Hematopoietic multipotent progenitor cell treated with erythropoietin and hydrocortisone succinate and interleukin-3 and kit ligand, for 8 days (in vitro differentiated cells): ENCODE data around the gene RNF112.
A peak's percentile ranks its signal among the peaks of the same experiment; 100 is the strongest.
"Not testable (repeated sequence)": the region's sequence is repeated elsewhere in the genome, so short reads cannot be mapped to it uniquely, and the experiment has no call there.

ENCODE experiments used
- DNase-seq: peaks from one replicate; pipeline ENCODE4 v3.0.0-alpha.2; 2015

RNF112 gene

DNA sequence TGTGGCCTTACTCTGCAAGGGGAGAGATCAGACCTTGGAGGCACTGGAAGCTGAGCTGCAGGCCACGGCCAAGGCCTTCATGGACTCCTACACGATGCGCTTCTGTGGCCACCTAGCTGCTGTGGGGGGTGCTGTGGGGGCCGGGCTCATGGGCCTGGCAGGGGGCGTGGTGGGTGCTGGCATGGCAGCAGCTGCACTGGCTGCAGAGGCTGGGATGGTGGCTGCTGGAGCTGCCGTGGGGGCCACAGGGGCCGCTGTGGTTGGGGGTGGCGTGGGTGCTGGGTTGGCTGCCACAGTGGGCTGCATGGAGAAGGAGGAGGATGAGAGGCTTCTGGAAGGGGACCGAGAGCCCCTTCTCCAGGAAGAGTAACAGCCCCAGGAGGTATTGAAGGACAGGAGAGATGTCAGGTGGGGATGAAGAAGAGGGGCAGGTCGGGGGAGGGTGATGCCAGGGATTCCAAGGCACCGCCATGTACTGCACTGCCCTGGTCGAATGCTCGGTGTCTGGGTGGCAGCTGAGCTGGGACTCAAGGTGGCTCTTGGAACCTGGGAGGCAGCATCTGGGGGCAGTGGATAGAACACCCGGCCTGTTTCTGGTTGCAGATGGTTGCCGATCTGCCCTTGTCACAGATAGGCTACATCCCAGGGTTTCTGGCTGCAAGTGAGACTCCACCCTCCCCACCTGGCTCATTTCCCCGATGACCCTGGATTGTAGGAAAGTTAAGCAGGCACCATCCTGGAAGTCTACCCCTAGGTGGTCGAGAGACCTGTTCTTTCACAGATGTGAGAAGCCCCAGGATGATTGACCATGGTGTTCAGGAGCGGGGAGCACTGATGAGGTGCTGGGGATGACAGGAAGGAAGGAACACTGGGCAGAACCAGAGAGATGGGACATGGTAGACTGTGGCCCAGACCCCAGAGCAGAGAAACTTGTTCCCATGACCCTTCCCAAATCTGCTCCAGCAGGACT, 5.1 kb downstream of the RNF112 start:
- DNase-seq: no peak

DNA sequence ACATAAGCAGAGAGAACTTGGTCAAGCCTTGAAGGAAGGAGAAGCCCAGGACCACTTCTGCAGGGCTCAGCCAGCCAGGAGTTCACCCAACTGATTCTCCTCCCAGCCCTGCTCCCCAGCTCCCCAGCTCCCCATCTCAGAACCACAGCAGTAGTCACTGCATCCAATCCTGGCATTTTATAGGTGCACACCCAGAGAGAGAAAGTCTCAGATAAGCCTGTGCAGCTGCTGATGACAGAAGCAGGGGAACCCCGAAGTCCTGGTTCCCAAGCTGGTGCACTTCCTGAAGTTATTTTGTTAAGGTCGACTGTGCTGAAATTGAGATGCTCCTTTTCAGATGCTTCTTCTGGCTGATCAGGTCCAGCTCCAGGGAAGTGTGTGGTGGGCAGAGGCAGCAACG, 6.6 kb downstream of the RNF112 start:
- no peak for DNase-seq

DNA sequence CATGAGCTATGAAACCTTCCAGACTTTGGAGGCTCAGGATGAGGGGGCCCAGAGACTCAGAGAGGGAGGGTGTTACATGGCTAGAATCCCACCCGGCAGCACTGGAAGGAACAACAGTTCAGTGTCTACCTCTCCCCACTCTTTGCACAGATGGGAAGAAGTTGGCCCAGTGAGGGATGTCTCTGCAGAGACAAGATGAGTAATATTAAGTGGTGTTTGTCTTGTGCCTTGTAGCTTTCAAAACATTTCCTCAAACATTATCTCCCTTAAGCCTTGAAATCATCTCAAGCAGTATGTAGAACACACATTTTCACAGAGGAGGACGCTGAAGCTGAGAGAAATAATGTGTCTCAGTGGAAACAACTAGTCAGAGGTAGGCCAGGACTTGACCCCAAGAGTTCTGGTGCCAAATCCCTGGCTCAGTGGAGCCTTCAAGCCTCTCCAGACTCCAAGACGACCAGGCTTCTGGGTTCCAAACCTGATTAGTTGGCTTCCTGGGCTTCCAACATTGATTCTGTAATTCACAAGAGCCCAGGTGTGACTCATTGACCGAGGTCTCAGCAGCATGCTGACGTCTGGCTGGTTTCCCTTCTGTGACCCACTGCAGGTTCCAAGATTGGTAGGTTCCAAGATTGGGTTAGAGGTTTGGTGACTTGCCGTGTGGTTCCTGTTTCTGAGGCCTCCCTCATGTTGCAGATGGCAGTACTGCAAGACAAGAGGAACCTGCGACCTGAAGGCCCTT, 7.4 kb downstream of the RNF112 start:
- DNase-seq: no peak

DNA sequence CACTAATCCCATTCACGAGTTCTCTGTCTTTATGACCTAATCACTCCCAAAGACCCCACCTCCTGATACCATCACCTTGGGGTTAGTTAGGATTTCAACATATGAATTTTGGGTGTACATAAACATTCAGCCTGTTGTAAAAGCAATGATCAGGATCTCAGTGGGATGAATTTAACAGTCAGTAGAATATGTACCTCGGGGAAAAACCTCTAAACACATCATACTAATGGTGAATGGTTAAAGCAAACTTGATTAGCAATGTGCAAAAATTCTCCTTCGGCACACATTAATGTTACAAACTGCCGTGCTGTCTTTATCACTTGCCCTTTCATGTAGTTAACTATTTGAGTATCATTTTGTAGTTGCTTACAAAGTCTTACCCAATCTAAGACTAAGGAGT, 10.2 kb downstream of the RNF112 start:
- DNase-seq: no peak

DNA sequence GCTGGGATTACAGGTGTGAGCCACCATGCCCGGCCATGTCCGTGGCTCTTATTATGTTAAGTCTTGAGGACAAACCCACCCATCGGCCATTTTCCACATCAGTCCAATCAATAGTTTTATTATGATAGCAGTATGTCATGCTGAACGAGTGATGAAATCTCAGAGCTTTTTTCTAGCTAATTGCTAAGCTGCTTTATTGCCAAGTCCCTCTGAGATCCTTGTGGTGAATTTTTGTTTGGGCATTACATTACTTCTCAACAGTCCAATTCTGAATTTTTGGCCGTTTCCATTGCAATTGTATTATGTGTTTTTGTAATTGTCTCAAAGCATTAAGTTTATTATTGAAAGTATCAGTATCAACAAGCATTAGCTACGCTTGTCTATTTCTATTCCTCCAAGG, 10.9 kb downstream of the RNF112 start:
- DNase-seq: no peak

DNA sequence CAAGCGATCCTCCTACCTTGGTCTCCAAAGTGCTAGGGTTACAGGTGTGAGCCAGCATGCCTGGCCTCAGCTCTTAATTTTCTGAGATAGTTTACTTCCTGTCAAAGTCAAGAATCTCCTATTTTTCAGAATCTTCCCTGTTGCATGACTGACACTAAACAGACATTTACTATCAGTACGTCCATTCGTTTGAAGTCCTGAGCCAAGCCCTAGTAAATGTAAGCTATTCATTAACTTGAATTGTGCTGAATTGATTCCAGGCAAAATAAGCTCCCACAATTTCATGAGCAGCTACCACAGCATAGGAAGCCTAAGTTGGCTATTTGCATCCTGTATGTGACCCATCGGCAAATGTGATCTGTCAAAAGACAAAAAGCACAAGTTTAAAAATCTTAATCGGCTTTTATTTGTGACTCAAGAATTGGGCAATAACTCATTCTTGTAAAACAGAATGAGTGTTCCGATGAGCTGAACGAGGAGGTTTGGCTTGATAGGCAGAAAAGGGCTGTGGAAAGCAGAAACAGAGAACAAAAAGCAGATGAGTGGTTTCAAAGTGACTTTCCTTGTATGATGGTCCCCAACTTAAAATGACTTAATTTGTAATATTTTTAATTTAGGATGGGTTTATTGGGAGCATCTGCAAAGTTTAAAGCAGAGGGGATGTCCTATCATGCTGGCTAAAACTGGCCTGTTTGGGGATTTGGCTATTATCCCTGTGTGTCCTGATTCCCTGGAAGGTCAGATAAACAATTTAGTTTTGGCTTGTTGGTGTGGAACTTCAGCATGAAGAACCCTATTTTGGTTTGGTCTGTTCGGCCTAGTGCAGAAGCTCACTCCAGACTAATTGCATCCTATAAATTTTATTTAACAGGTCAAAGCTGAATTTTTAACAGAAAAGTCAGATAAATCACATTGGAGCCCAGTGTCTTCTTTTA, 14.2 kb downstream of the RNF112 start:
- no peak for DNase-seq

DNA sequence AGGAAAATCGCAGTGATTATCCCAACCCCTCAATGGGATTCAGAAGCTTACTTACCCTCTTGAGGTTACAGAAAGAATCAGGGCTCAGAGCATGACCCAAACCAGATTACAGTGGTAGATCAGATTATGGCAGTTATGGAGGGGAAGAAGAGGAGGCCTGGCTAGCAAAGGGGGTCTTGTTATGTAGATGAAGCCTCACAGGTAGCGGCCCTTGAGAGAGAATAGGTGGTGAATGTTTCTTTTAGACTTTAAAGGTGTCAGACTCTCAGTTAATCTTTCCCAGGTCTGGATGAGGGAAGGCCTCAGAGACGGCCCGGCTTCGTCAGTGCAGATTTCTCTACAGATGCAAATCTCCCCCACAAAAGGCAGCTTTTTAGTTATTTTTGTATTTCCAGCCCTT, 15.6 kb downstream of the RNF112 start:
- DNase-seq: no peak

DNA sequence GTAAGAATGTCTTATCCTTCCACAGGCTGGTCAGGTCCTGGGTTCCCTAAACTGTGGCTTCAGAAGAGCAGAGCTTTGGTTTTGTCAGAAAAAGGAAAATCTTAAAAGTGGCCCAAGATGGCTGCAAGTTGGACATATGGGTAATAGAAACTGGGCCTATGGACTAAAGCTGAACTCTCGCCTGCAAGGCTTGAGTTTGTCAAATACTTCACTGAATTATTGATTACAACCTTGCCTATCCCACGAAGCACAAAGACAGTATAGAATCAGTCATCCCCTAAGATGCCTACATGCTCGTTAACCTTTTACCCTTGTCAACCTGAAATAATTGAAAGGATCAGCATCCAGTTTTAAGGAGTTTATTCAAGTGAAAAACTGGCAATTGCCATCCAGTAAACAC, 20.7 kb downstream of the RNF112 start:
- DNase-seq: no peak

DNA sequence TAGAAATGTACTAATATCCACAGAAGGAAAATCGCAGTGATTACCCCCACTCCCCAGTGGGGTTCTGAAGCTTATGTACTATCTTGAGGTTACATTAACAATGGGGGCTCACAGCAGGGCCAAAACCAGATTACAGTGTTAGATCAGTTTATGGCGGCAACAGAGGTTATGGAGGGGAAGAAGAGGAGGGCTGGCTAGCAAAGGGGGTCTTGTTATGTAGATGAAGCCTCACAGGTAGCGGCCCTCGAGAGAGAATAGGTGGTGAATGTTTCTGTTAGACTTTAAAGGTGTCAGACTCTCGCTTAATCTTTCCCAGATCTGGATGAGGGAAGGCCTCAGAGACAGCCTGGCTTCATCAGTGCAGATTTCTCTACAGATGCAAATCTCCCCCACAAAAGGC, 22.2 kb downstream of the RNF112 start:
- DNase-seq: no peak

DNA sequence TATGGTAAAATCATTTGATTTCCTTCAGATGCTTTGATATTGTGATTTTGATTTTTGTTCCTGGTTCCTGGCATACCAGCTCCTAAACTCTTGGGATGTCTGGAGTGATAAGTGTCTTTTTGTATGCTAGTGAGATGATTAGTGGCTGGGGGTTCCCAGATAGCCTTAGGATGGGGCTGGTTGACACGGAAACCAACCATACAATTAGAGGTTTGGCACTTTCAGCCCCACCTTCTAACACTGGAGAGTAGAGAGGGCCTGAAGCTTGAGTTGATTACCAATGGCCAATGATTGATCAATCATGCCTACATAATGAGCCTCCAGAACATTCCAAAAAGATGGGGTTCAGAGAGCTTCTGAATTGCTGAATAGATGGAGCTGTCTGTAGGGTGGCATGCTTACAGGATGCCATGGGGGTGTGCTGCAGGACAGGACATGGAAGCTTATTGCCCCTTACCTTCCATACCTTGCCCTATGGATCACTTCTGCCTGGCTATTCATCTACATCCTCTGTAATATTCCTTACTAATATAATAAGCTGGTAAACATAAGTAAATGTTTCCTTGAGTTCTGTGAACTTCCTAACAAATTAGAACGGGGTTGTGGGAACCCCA, 22.8 kb downstream of the RNF112 start:
- no peak for DNase-seq

DNA sequence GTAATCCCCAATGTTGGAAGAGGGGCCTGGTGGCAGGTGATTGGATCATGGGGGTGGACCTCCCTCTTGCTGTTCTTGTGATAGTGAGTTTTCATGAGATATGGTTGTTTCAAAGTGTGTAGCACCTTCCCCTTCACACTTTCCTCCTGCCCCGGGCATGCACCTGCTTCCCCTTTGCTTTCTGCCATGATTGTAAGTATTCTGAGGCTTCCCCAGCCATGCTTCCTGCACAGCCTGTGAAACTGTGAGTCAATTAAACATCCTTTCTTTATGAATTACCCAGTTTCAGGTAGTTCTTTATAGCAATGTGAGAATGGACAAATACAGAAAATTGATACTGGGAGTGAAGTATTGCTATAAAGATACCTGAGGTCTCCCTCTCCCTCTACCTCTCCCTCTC, 29.4 kb downstream of the RNF112 start:
- DNase-seq: no peak

DNA sequence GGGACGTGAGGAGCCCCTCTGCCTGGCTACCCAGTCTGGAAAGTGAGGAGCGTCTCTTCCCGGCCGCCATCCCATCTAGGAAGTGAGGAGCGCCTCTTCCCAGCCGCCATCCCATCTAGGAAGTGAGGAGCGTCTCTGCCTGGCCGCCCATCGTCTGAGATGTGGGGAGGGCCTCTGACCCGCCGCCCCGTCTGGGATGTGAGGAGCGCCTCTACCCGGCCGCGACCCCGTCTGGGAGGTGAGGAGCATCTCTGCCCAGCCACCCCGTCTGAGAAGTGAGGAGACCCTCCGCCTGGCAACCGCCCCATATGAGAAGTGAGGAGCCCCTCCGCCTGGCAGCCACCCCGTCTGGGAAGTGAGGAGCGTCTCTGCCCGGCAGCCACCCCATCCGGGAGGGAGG, 30.3 kb downstream of the RNF112 start:
- DNase-seq: not testable (repeated sequence)

DNA sequence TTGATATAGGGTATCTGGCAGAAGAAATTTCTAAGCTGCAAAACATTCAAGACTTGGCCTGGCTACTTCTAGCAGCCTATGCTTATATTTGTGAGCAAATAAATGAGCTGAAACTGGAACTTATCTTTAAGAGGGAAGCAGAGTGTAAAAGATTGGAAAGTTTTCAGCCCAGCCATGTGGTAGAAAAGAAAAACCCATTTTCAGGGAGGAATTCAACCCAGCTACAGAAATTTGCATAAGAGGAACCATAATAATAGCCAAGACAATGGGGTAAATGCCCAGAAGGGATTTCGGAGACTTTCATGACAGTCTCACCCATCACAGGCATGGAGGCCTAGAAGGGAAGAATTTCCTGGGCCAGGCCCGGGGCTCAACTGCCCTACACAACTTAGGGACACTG, 31.7 kb downstream of the RNF112 start:
- no peak for DNase-seq

DNA sequence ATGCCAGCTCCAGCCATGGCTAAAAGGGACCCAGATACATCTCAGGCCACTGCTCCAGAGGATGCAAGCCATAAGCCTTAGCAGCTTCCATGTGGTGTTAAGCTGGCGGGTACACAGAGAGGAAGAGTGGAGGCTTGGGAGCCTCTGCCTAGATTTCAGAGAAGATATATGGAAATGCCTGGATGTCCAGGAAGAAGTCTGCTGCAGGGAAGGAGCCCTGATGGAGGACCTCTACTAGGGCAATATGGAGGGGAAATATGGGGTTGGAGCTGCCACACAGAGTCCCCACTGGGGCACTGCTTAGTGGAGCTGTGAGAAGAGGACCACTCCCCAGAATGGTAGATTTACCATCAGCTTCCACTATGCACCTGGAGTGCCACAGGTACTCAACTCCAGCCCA, 32.1 kb downstream of the RNF112 start:
- no peak for DNase-seq

DNA sequence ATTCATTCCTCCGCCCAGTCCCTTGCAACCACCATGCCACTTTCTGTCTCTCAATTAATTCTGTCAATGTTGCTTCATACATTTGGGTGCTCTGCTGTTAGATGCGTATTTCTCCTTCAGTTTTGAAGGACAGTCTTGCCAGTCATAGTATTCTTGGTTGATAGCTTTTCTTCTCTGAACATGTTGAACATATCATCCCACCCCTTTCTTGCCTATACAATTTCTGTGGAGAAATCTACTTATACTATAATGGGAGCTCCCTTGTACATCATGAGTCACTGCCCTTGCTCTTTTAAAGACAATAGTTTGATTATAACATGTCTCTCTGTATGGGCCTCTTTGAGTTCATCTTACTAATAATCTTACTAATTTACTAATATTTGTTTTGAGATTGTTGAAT, 34.1 kb downstream of the RNF112 start:
- no peak for DNase-seq

DNA sequence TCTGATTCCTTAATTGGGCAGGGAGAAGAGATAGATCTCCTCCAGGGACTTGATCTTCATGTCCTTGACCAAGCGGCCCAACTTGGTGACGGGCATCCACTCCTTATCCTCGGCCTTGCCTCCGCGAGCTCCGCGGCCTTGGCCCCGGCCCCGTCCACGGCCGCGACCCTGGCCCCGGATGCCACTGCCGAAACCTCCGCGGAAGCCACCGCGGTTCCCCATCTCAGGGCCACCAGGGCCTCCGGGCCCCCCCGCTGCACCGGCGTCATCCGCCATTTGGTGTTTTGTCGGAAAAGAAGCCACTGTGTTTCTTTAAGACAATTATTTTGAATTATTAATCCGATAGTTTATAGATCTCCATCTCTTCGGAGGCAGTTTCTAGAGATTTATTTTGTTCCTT, 35.5 kb downstream of the RNF112 start:
- not testable (repeated sequence) for DNase-seq

DNA sequence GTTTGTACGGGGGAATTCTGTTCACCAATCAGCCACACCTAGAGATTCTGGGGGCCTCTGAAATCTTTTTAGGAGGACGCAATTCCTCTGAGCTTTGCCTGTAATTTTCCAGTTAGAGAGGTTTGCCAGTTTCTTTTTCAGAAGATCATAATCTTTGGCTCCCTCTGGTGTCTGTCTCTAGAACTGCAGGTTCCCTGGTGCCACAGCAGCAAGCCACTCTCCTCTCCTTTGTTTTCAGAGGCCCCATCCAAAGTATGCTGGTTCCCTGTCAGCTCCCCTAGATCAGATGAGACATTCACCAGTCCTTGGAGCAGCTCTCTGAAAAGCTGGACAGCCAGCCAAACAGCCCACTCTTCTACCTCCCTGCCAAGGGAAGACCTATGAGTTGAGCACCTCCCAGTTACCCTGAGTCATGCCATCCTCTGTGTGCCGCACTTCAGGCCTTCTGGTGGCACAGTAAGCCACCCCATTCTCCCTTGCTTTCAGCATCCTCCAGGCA, 36.1 kb downstream of the RNF112 start:
- peak; percentile 65 for DNase-seq

DNA sequence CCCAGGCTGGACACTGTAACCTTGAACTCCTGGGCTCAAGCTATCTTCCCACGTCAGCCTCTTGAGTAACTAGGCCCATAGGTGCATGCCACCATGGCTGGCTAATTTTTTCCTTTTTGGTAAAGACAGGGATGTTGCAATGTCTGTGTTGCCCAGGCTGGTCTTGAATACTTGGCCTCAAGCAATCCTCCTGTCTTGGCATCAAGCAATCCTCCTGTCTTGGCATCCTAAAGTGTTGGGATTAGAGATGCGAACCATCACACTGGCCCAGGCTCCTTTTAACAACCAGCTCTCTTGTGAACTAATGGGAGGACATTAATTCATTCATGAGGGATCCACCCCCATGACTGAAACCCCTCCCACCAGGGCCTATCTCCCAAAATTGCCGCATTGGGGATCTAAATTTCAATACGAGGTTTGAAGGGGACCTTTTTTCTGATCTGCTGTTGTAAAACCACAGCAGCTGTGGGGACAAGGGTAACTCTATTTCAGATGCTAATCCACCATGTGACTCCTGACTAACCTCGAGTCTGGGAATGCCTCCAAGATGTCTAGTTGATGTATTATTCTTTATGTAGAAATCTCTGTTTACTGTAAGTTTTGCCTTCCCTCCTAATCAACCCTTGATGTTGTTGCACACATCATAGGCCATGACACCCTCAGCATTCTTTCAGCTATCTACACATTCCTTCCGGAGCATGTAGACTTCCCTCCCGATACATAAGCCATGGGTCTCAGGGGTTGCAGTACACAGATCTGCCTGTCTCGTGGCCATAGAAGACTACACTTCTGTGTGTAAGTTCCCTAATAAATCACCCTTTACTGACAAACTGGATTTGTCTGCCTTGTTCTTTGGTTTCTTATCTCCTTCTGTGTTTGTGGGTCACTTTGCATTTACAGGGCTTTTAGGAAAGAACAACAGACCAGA, 37.6 kb downstream of the RNF112 start:
- DNase-seq: no peak

DNA sequence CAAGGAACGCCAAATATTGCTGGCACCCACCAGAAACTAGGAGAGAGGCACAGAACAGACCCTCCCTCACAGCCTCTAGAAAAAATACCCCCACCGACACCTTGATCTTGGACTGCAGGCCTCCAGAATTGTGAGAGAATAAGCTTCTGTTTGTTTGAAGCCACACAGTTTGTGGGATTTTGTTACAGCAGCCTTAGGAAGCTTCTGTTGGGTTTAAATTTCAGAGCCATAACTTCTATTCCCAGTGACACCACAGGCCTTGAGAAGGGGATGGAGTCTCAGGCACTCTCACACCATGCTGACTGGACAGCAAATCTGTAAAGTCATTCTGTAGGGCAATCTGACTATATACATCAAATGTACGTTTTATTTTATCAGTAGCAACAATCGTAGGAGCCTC, 38.6 kb downstream of the RNF112 start:
- DNase-seq: no peak

DNA sequence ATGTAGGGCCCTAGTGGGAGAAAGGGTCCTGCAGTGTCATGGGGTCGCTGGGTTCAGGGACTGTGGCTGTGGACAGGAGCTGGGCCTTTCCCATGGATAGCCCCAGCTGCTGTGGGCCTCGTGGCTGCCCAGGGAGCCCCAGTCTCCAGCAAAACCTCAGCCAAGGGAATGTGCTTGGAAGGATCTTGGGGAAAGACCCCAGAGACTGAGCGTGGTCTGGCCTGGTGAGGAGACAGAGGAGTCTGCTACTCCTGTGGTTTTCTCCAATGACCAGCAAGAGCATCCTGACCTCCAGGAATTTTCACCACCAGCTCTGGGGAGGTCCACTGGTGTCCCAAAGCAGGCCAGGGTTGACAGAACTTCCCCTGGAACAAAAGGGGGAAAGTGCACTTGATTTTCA, 42.3 kb downstream of the RNF112 start:
- no peak for DNase-seq

DNA sequence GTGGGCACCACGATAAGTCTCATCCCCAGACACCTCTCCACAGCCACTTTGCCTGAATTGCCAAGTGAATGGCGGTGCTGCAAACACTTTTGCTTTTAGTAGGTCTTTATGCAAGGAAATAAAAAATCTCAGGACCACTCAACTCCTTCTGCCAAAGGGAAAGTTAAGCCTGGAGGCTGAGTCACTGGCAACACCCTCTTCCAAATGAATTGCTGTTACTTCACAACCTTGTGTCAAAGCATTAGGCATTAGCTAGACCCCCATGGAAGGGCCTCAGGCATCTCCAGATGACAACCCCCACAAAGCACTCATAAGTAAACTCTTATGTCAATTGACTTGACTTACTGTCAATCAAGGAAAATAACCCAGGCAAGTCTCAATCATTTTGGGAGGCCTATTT, 43.0 kb downstream of the RNF112 start:
- DNase-seq: no peak
